Activated CD4-positive, alpha-beta T cell treated with anti-CD3 and anti-CD28 coated beads for 36 hours (primary cell): ENCODE measurements around the gene PRSS21. TPM values are rescaled to one million over a fixed set of nuclear protein-coding genes. Genes with fewer than 3 reads are reported as not detected.

Source experiments
- ATAC-seq: fragments of 200-7000 bp; cut with Tn5 transposase; one replicate; pipeline ENCODE4 v1.10.0; 2021; ENCODE audit warnings: mild to moderate bottlenecking, moderate library complexity
- CTCF ChIA-PET: fragments of 350-600 bp; sonication (Branson Sonifier 250); formaldehyde crosslinking; loops from one replicate; lab custom pipeline; 2021; ENCODE audit warnings: antibody characterized with exemption; lab: Charles Lee
- POLR2A ChIA-PET: fragments of 350-600 bp; sonication (Branson Sonifier 250); formaldehyde crosslinking; loops from one replicate; lab custom pipeline; 2021; ENCODE audit warnings: antibody characterized with exemption, inconsistent platforms; lab: Charles Lee
- DNase-seq: peaks from one replicate; pipeline ENCODE4 v3.0.0-alpha.2; 2020
- H3K27ac Mint-ChIP-seq: one replicate; pipeline ENCODE4 v1.8.0; 2021; ENCODE audit warnings: mixed read lengths
- H3K27me3 Mint-ChIP-seq: one replicate; pipeline ENCODE4 v1.8.0; 2021; ENCODE audit warnings: mixed read lengths
- H3K36me3 Mint-ChIP-seq: one replicate; pipeline ENCODE4 v1.8.0; 2021; ENCODE audit warnings: low read depth, mixed read lengths
- H3K4me1 Mint-ChIP-seq: one replicate; pipeline ENCODE4 v1.8.0; 2021; ENCODE audit warnings: mixed read lengths
- H3K4me3 Mint-ChIP-seq: one replicate; pipeline ENCODE4 v1.8.0; 2021; ENCODE audit warnings: mild to moderate bottlenecking, moderate library complexity, mixed read lengths
- H3K9me3 Mint-ChIP-seq: one replicate; pipeline ENCODE4 v1.8.0; 2021; ENCODE audit warnings: low read depth, mixed read lengths
- intact Hi-C, 2 experiments: fragments of 100-400 bp; cut with DNase I in 1 of 2; cut with micrococcal nuclease in 1 of 2; formaldehyde crosslinking; loops; one replicate each; pipeline versions ENCODE4 v1.14.2 to v1.15.1; 2022 to 2024; cut with DNase I, micrococcal nuclease
- total RNA-seq, 2 experiments: library from RNA; stranded (reverse); gene quantifications; one replicate each; pipeline ENCODE4 v1.2.3, GENCODE V29; 2021

PRSS21 gene, protein sequence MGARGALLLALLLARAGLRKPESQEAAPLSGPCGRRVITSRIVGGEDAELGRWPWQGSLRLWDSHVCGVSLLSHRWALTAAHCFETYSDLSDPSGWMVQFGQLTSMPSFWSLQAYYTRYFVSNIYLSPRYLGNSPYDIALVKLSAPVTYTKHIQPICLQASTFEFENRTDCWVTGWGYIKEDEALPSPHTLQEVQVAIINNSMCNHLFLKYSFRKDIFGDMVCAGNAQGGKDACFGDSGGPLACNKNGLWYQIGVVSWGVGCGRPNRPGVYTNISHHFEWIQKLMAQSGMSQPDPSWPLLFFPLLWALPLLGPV
- total RNA-seq, result under 1 TPM; 0.69 to 0.71 TPM

DNA sequence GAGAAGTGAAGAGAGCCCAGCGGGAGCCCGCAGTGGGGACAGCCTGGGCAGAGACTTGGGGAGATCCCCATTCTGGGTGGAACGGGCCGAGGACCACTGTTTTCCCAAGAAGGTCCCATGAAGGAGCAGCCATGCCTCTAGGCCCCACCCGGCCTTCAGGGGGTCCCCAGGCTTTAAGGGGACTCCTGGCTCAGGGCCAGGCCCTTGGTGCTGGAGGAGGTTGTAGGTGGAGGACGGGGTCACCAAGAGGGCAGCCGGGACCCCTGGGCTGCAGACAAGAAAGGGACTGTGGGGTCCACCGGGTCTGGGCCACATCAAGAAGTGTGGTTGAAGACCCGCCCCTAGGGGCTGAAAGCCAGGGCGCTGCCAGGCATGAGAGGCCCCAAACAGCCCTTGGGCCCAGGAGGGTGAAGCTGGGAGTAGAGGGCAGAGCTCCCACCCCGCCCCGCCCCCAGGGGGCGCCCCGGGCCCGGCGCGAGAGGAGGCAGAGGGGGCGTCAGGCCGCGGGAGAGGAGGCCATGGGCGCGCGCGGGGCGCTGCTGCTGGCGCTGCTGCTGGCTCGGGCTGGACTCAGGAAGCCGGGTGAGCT is at the start of gene PRSS21:
Gene PRSS21 (plus strand): TSS at position 487 of the 589 bp plus-strand sequence. CDS start 32 bp downstream, at position 519.
- Mint-ChIP-seq H3K36me3 (no peaks in the 10 kb centered on the region), H3K27ac (no peak within 1 kb of the TSS), H3K27me3 (peaks cover 2% of the 10 kb centered on the region), H3K4me1 (no peaks in the 10 kb centered on the region), H3K9me3 (no peaks in the 10 kb centered on the region), H3K4me3 (no peak within 1 kb of the TSS)
- intact Hi-C loops, result no loop called here
- POLR2A ChIA-PET, result no interaction called here
- ATAC-seq (no peak), DNase-seq (peak; percentile 28)
- CTCF ChIA-PET, result interaction anchor here (1.9 kb wide), 1 partner anchor 51 kb away, joined by 6 read pairs; no protein-coding TSS in a partner anchor

DNA sequence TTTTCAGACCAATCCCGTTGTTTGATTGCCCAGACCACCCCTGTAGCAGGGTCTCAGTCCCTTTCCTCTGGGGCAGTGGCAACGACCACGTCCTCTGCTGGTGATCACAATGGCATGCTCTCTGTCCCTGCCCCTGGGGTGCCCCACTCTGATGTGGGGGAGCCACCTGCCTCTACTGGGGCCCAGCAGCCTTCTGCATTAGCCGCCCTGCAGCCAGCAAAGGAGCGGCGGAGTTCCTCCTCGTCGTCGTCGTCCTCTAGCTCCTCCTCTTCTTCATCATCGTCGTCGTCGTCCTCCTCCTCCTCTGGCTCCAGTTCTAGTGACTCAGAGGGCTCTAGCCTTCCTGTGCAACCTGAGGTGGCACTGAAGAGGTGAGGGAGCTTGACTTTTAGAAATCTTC is 49.1 kb upstream of the PRSS21 start:
- CTCF ChIA-PET, result interaction anchor here (0.5 to 1.0 kb wide), 2 partner anchors 36 to 101 kb away, joined by 3 read pairs; no protein-coding TSS in a partner anchor
- no peak overlapping the region for H3K27ac Mint-ChIP-seq

DNA sequence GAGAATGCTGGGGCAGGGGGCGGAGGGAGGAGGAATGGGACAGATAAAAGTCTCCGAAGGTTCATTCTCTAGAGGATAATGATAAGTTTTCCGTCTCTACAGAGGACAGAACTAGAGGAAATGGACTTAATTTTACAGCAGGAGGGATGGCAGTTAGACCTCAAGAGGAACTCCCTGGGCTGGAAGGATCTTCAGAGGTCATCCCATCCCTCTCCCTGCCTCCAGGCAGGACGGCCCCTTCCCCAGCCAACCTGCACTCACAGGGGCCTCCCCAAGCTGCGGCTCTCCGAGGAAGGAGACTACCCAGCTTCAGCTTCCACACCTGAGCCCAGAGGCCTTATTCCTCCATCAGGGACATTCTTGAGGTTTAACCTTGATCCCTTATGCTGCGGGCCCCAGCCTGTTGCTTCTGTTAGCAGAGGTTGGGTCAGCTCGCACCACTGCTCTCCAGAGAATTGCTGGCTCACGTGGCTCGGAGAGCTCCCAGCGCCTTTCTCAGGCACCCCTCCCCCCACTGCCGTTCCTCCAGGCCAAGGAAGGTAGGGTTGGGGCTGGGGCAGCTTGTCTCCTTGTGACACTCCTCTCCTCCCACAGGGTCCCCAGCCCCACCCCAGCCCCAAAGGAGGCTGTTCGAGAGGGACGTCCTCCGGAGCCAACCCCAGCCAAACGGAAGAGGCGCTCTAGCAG is 48.5 kb upstream of the PRSS21 start:
- ChIA-PET CTCF (interaction anchor here (0.5 to 1.0 kb wide), 2 partner anchors 36 to 100 kb away, joined by 3 read pairs; no protein-coding TSS in a partner anchor), POLR2A (interaction anchor here (0.6 to 2.2 kb wide), 4 partner anchors 10 to 1102 kb away, joined by 3 to 12 read pairs (median 4); no protein-coding TSS in a partner anchor)
- H3K27ac Mint-ChIP-seq, result no peak overlapping the region
- DNase-seq, result no peak
- H3K9me3 Mint-ChIP-seq, result no peaks in the 10 kb centered on the region
- peaks cover 75% of the 10 kb centered on the region for H3K36me3 Mint-ChIP-seq
- H3K4me1 Mint-ChIP-seq, result peaks cover 7% of the 10 kb centered on the region
- no peak overlapping the region for H3K4me3 Mint-ChIP-seq
- intact Hi-C loops, result no loop called here
- no peaks in the 10 kb centered on the region for H3K27me3 Mint-ChIP-seq
- no peak for ATAC-seq

More for the DNA sequence above, 49.1 kb upstream of the PRSS21 start:
- Mint-ChIP-seq H3K36me3 (peaks cover 82% of the 10 kb centered on the region), H3K4me3 (no peak overlapping the region), H3K4me1 (peaks cover 7% of the 10 kb centered on the region), H3K9me3 (no peaks in the 10 kb centered on the region), H3K27me3 (no peaks in the 10 kb centered on the region)
- ATAC-seq (no peak), DNase-seq (no peak)
- POLR2A ChIA-PET, result interaction anchor here (0.5 to 2.2 kb wide), 4 partner anchors 10 to 178 kb away, joined by 3 to 12 read pairs (median 4); no protein-coding TSS in a partner anchor
- intact Hi-C loops, result no loop called here

DNA sequence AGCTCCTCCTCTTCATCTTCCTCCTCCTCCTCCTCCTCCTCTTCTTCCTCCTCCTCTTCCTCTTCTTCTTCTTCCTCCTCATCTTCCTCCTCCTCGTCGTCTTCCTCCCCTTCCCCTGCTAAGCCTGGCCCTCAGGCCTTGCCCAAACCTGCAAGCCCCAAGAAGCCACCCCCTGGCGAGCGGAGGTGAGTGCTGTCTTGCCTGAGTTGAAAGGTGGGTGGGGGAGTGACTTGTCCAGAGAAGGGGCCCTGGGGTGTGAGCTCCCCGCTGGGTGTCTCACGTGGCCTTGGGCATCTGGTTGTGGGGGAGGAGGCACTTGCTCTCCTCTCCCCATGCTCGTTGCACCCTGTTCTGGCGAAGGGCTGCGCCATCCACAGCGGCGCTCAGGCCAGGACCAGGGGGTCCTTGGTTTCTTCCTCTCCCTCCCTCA is 47.9 kb upstream of the PRSS21 start:
- Mint-ChIP-seq H3K9me3 (no peaks in the 10 kb centered on the region), H3K4me1 (peaks cover 7% of the 10 kb centered on the region), H3K27ac (no peak overlapping the region), H3K27me3 (no peaks in the 10 kb centered on the region), H3K36me3 (peaks cover 70% of the 10 kb centered on the region), H3K4me3 (no peak overlapping the region)
- no peak for DNase-seq
- intact Hi-C loops, result no loop called here
- CTCF ChIA-PET, result no interaction called here
- no peak for ATAC-seq
- POLR2A ChIA-PET, result interaction anchor here (0.6 kb wide), 1 partner anchor 1102 kb away, joined by 4 read pairs; no protein-coding TSS in a partner anchor

DNA sequence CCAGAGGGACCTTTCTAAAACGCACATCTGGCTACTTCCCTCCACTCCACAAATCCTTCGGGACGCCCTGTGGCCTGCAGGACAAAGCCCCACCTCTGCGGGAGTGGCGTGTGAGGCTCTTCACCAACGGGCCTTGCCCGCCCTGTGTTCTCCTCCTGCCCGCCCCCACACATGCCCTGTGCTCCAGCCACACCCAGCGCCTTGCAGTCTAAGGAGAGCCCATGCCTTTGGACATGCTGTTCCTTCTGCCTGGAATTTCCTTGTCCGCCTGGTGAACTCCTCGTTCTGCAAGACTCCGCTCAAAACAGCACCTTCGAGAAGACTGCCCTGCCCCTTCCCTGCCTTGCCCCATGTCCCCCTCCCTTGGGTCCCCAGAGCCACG is 47.4 kb upstream of the PRSS21 start:
- ATAC-seq (no peak), DNase-seq (no peak)
- Mint-ChIP-seq H3K4me1 (peaks cover 7% of the 10 kb centered on the region), H3K27ac (no peak overlapping the region), H3K4me3 (no peak overlapping the region), H3K9me3 (no peaks in the 10 kb centered on the region), H3K36me3 (peaks cover 64% of the 10 kb centered on the region), H3K27me3 (no peaks in the 10 kb centered on the region)
- CTCF ChIA-PET, result interaction anchor here (0.6 kb wide), 1 partner anchor 16 kb away, joined by 3 read pairs; no protein-coding TSS in a partner anchor
- intact Hi-C loops, result no loop called here
- POLR2A ChIA-PET, result no interaction called here

DNA sequence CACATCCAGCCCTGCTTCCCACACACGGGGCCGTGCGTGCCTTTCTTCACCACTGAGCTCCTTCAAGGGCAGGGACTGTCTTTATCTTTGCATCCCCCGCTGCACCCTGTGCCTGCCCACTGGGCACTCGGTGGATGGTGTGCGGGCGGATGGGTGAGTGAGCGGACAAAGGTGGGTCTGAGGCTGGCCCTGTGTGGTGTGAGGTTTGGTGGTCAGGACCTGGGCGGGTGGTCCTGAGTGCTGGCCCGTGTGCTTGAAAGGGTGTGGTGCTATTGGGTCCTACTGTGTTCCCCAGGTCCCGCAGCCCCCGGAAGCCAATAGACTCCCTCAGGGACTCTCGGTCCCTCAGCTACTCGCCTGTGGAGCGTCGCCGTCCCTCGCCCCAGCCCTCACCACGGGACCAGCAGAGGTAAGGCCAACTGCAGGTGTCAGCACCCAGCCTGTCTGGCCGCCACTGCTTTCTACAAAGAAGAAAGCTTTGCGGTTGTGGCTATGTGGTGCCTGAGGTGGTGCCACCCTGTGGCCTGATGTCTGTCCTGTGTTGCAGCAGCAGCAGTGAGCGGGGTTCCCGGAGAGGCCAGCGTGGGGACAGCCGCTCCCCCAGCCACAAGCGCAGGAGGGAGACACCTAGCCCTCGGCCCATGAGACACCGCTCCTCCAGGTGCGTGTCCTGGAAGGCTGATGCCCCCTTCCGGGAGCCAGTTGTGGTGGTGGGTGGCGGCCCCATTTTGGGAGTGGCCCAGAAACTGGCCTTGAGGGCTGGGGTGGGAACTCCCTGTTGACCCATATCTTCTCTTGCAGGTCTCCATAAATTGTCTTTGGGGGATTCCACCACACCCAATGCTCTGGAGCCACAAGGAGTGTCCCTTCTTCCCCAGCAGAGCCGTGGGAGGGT is 46.7 kb upstream of the PRSS21 start:
- intact Hi-C loops, result no loop called here
- Mint-ChIP-seq H3K36me3 (peaks cover 58% of the 10 kb centered on the region), H3K4me3 (no peak overlapping the region), H3K4me1 (peaks cover 9% of the 10 kb centered on the region), H3K27ac (no peak overlapping the region), H3K27me3 (no peaks in the 10 kb centered on the region), H3K9me3 (no peaks in the 10 kb centered on the region)
- POLR2A ChIA-PET, result no interaction called here
- CTCF ChIA-PET, result interaction anchor here (0.6 kb wide), 1 partner anchor 17 kb away, joined by 3 read pairs; no protein-coding TSS in a partner anchor
- DNase-seq (peak; percentile 41), ATAC-seq (no peak)

DNA sequence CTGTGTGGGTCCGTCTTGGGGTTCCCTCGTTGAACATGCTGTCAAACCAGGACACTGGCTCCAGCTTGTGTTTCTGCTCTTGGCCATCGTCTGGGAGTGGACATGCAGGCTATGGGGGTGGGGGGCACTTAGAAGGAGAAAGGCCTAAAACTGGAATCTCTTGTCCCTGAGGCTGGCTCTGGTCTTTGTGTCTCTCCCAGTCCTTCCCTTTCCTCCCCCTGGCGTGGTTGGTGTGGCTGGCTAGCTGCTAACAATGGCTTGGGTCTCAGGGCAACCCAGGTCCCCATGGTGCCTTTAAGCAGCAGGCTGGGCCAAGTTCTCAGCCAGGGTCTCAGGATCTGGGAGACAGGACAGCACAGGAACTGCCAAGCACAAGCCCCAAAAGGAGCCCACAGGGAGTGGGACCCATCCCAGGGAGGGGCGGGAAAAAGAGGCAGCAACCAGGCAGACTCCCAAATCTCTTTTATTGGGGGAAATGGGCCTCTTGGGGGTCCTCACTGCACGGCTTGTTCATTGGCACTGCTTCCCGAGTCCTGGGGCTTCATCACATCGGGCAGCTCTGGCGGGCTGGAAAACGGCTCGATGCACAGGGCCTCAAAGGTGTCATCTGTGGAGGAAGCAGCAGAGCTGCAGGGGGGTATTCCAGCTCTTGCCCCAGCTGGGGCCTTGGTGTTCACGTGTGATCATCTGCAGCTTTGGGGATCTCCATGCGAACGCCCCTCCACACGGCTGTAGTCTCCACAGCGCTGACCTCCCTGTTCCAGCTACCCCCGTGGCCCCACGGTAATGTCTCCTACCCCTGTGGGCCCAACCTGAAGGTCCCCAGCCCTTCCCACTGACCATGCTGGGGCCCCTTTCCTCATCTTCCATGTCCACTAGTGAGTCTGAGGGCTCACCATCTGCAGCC is 45.3 kb upstream of the PRSS21 start:
- no peak for DNase-seq
- Mint-ChIP-seq H3K4me3 (no peak overlapping the region), H3K4me1 (peaks cover 20% of the 10 kb centered on the region), H3K27me3 (no peaks in the 10 kb centered on the region), H3K27ac (no peak overlapping the region), H3K9me3 (no peaks in the 10 kb centered on the region), H3K36me3 (peaks cover 43% of the 10 kb centered on the region)
- no peak for ATAC-seq
- intact Hi-C loops, result no loop called here
- ChIA-PET POLR2A (interaction anchor here (0.7 kb wide), 1 partner anchor 34 kb away, joined by 4 read pairs; no protein-coding TSS in a partner anchor), CTCF (no interaction called here)

DNA sequence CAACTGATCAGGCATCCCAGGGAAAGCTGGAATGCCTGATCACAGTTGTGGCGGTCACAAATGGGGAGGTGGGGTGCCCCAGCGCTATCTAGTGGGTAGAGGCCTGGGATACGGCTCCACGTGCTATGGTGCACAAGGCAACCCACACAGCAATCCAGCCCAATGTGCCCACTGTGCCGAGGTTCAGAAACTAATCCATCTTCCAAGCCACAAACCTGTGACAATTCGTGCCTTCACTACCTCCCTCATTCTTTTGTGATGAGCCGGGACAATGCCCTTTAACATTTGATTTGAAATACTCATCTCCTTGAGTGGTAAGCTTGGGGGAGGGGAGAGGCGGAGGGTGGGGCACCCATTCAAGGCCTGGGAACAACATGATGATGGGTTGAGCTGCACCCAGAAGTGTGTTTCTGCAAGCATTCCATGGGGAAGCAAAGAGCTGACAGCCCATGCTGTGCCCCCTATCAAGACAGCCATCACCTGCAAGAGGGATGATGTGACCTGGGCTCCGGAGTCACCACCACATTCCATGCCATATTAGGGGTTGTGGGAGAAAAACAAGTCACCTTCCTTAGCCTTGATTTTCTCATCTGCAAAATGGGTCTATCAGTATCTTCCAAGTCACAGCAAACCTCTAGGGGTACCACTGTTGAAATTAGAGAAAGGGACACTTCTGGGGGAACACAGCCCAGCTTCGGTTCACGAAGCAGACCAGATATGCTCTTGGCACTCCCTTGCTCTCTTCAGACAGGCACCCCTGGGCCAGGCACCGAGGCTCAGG is 43.7 kb upstream of the PRSS21 start:
- ATAC-seq (no peak), DNase-seq (no peak)
- no peak overlapping the region for H3K27ac Mint-ChIP-seq
- H3K36me3 Mint-ChIP-seq, result peaks cover 38% of the 10 kb centered on the region
- H3K27me3 Mint-ChIP-seq, result no peaks in the 10 kb centered on the region
- intact Hi-C loops, result no loop called here
- ChIA-PET CTCF (interaction anchor here (0.8 to 1.2 kb wide), 3 partner anchors 21 to 100 kb away, joined by 3 read pairs; partner anchors contain the start of gene SRRM2), POLR2A (interaction anchor here (0.6 to 6.3 kb wide), 4 partner anchors 8 to 21 kb away, joined by 4 to 26 read pairs (median 6); partner anchors contain the start of gene SRRM2)
- no peak overlapping the region for H3K4me3 Mint-ChIP-seq
- H3K9me3 Mint-ChIP-seq, result no peaks in the 10 kb centered on the region
- peaks cover 24% of the 10 kb centered on the region for H3K4me1 Mint-ChIP-seq

DNA sequence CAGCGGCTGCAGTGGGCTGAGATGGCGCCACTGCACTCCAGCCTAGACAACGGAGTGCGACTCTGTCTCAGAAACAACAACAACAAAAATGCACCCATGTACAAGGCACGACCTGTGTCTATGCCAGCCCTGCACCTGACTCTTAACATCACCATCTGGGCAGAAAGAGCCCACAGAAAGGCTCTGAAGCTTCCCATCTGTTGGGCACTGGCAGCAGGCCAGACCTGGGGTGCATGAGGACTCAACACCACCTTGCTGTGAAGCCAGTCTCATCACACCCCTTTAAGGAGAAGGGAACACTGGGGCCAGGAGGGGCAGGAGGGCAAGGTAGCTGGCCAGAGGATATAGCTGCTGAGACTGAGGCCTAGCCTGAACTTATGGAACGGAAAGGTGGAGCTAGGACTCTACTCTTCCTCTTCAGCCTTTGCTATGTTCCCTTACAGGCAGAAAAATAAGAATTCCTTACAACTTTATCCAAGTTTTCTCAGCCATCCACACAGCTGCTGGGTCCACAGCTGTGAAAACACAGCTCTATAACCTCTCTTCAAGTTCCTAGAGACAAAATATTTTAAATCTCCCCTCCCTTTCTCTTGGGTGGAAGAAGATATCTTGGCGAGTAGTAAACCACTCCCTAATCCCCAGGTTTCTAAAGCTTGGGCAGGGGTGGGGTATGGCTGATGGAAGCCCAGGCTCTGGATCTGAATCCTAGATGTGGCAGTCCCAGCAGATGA is 42.7 kb upstream of the PRSS21 start:
- intact Hi-C loops, result no loop called here
- no peaks in the 10 kb centered on the region for H3K27me3 Mint-ChIP-seq
- peaks cover 32% of the 10 kb centered on the region for H3K36me3 Mint-ChIP-seq
- POLR2A ChIA-PET, result interaction anchor here (1.3 to 6.3 kb wide), 4 partner anchors 9 to 22 kb away, joined by 4 to 26 read pairs (median 7); partner anchors contain the start of gene SRRM2
- H3K4me1 Mint-ChIP-seq, result peaks cover 31% of the 10 kb centered on the region
- ATAC-seq (no peak), DNase-seq (no peak)
- CTCF ChIA-PET, result interaction anchor here (0.5 to 1.2 kb wide), 3 partner anchors 22 to 572 kb away, joined by 3 read pairs; partner anchors contain the start of gene SRRM2
- H3K9me3 Mint-ChIP-seq, result no peaks in the 10 kb centered on the region
- H3K27ac Mint-ChIP-seq, result no peak overlapping the region
- H3K4me3 Mint-ChIP-seq, result no peak overlapping the region
